H1 (cell line): ENCODE measurements around the gene HPS6. TPM values are rescaled to one million over a fixed set of nuclear protein-coding genes. Genes with fewer than 3 reads are reported as not detected.

ENCODE experiments used
- BCL11A ChIP-seq, 2 experiments: IDR thresholded peaks; one replicate each; pipeline ENCODE4 v1.6.1; 2011; ENCODE audit warnings: low read depth in 2 of 2, low read length in 2 of 2, mild to moderate bottlenecking in 2 of 2
- CBX5 ChIP-seq: fragments of 300-800, 300-1000 bp; sonication (generic); IDR thresholded peaks from 2 replicates; pipeline ENCODE4 v1.7.1; 2016; ENCODE audit warnings: antibody characterized with exemption, low read length, low read depth
- CEBPB ChIP-seq: IDR thresholded peaks from 2 replicates; pipeline ENCODE4 v1.6.1; 2012; ENCODE audit warnings: low read depth, low read length
- CREB1 ChIP-seq: IDR thresholded peaks from 2 replicates; pipeline ENCODE4 v1.6.1; 2012; ENCODE audit warnings: inconsistent platforms
- E2F6 ChIP-seq: IDR thresholded peaks from 2 replicates; pipeline ENCODE4 v1.6.1; 2012; ENCODE audit warnings: inconsistent platforms
- EP300 ChIP-seq, 2 experiments: IDR thresholded peaks; 1 replicate in 1 of 2; 2 replicates in 1 of 2; pipeline ENCODE4 v1.6.1; 2011 to 2012; ENCODE audit warnings: low read depth in 2 of 2, low read length in 2 of 2, mild to moderate bottlenecking in 2 of 2, borderline replicate concordance in 1 of 2, inconsistent platforms in 1 of 2, moderate library complexity in 1 of 2
- FOSL1 ChIP-seq: IDR thresholded peaks from 2 replicates; pipeline ENCODE4 v1.6.1; 2011; ENCODE audit warnings: mild to moderate bottlenecking, low read depth, low read length, moderate library complexity; ENCODE audit not compliant: insufficient read depth
- GABPA ChIP-seq: IDR thresholded peaks from 2 replicates; pipeline ENCODE4 v1.6.1; 2011; ENCODE audit warnings: mild to moderate bottlenecking, low read length, moderate library complexity, borderline replicate concordance; ENCODE audit not compliant: insufficient read depth
- GTF2F1 ChIP-seq: IDR thresholded peaks from 2 replicates; pipeline ENCODE4 v1.6.1; 2012; ENCODE audit warnings: low read depth, low read length, improper control_type of control experiment, borderline replicate concordance
- JUND ChIP-seq: IDR thresholded peaks from 2 replicates; pipeline ENCODE4 v1.6.1; 2011; ENCODE audit warnings: mild to moderate bottlenecking, improper control_type of control experiment, low read length
- MAX ChIP-seq: IDR thresholded peaks from 2 replicates; pipeline ENCODE4 v1.6.1; 2012; ENCODE audit warnings: inconsistent platforms
- SIRT6 ChIP-seq: IDR thresholded peaks from one replicate; pipeline ENCODE4 v1.7.1; 2012; ENCODE audit warnings: low read length, inconsistent platforms
- SIX5 ChIP-seq: IDR thresholded peaks from 2 replicates; pipeline ENCODE4 v1.6.1; 2011; ENCODE audit warnings: mild to moderate bottlenecking, low read depth, low read length
- SP1 ChIP-seq: IDR thresholded peaks from 2 replicates; pipeline ENCODE4 v1.6.1; 2011; ENCODE audit warnings: low read depth, low read length
- TEAD4 ChIP-seq: IDR thresholded peaks from 2 replicates; pipeline ENCODE4 v1.6.1; 2012; ENCODE audit warnings: low read depth, low read length, inconsistent platforms, mixed read lengths
- polyA plus RNA-seq, 7 experiments: library from polyadenylated mRNA; depleted of rRNA in 3 of 7; stranded (reverse) in 5 of 7; unstranded in 2 of 7; fragments of >200 nt in 5 of 7; fragments of 200-250 nt in 2 of 7; gene quantifications; 1 replicate in 5 of 7; 2 replicates in 1 of 7; 4 replicates in 1 of 7; pipeline versions ENCODE4 v1.2.1 to v1.2.3, GENCODE V29; 2011 to 2013; ENCODE audit warnings: missing spikeins in 2 of 7, mixed read lengths in 2 of 7
- total RNA-seq: library from RNA; stranded (reverse); fragmentation: NEBNext Ultra II Directional; extraction: Animal tissue kit (Norgen Biotek cat#: 25700); gene quantifications from 2 replicates; pipeline ENCODE4 v1.2.1, GENCODE V29; 2021

The HPS6 gene
- total and polyA plus RNA-seq, 2 of the 8 experiments (the other 6 are each of a cell fraction or from before 2014, with no cell fraction given): 10.2 to 17.7 TPM

- TF ChIP-seq TEAD4: no peak
- peak; percentile 83 for TF ChIP-seq SP1
- TF ChIP-seq EP300 (IDR thresholded peaks at IDR 0.05; ENCODE audit: borderline replicate concordance in 1 of 2, low read depth in 2 of 2, low read length in 2 of 2): 0 out of 3 replicates have a peak, but pooled peaks of 1 of the 2 experiments have one; percentile 15
- TF ChIP-seq CREB1: peak; percentile 79
- peak; percentile 83 for TF ChIP-seq SIX5
- TF ChIP-seq E2F6: no peak
- no peak for TF ChIP-seq CEBPB
- TF ChIP-seq BCL11A (IDR thresholded peaks at IDR 0.05; ENCODE audit: low read depth in 2 of 2, low read length in 2 of 2): no peak
- no peak for TF ChIP-seq SIRT6
- no peak for TF ChIP-seq JUND
- TF ChIP-seq FOSL1: peak; percentile 98
- TF ChIP-seq CBX5: no peak
- TF ChIP-seq MAX: peak; percentile 78
- no peak for TF ChIP-seq GTF2F1
- no peak for TF ChIP-seq GABPA
These were observed 9.3 kb upstream of the HPS6 start, which contains the start of gene ARMH3 (continued) for GRCh38 chr10:102055647-102056419.
